Karpas-422 (cell line): ENCODE measurements around the gene ATP9A. TPM values are rescaled to one million over a fixed set of nuclear protein-coding genes. Genes with fewer than 3 reads are reported as not detected.
"Not testable (repeated sequence)": the region's sequence is repeated elsewhere in the genome, so short reads cannot be mapped to it uniquely, and the experiment has no call there.

Source experiments
- DNase-seq: peaks from one replicate; pipeline ENCODE4 v3.0.0-alpha.2; 2015
- H2AFZ ChIP-seq: fragments of 200-600 bp; sonication (generic); 2 replicates; pipeline ENCODE4 v1.6.1; 2014; ENCODE audit warnings: antibody characterized with exemption, low read length, mixed read lengths
- H3K27ac ChIP-seq: fragments of 200-600 bp; sonication (generic); 2 replicates; pipeline ENCODE4 v1.5.1; 2014; ENCODE audit warnings: mild to moderate bottlenecking, low read length, moderate library complexity
- H3K27me3 ChIP-seq: fragments of 200-600 bp; sonication (generic); 2 replicates; pipeline ENCODE4 v1.6.1; 2014; ENCODE audit warnings: low read length, mixed read lengths
- H3K36me3 ChIP-seq: fragments of 200-600 bp; sonication (generic); 2 replicates; pipeline ENCODE4 v1.6.1; 2014; ENCODE audit warnings: low read length, mixed read lengths; ENCODE audit not compliant: insufficient read depth
- H3K4me1 ChIP-seq: fragments of 200-600 bp; sonication (generic); 2 replicates; pipeline ENCODE4 v1.6.1; 2014; ENCODE audit warnings: mild to moderate bottlenecking, low read length, mixed read lengths
- H3K4me2 ChIP-seq: fragments of 200-600 bp; sonication (generic); 2 replicates; pipeline ENCODE4 v1.6.1; 2014; ENCODE audit warnings: low read length, low read depth, mild to moderate bottlenecking; ENCODE audit not compliant: poor library complexity, severe bottlenecking
- H3K4me3 ChIP-seq: fragments of 200-600 bp; sonication (generic); 2 replicates; pipeline ENCODE4 v1.5.1; 2014; ENCODE audit warnings: mild to moderate bottlenecking, antibody characterized with exemption, low read length, mixed read lengths
- H3K79me2 ChIP-seq: fragments of 200-600 bp; sonication (generic); 2 replicates; pipeline ENCODE4 v1.6.1; 2014; ENCODE audit warnings: mild to moderate bottlenecking, low read length, mixed read lengths
- H3K9ac ChIP-seq: fragments of 200-600 bp; sonication (generic); 2 replicates; pipeline ENCODE4 v1.6.0; 2014; ENCODE audit warnings: low read length
- H3K9me2 ChIP-seq: fragments of 200-600 bp; sonication (generic), shearing (Covaris generic); replicated peaks from 2 replicates; pipeline ENCODE4 v1.6.0; 2014; ENCODE audit warnings: mild to moderate bottlenecking, low read length, moderate library complexity; ENCODE audit not compliant: insufficient read depth
- H3K9me3 ChIP-seq: fragments of 300-700, 200-600 bp; sonication (generic); 2 replicates; pipeline ENCODE4 v1.6.1; 2014; ENCODE audit warnings: low read length, mixed read lengths
- H4K20me1 ChIP-seq: fragments of 200-600 bp; sonication (generic); 2 replicates; pipeline ENCODE4 v1.6.1; 2014; ENCODE audit warnings: mild to moderate bottlenecking, antibody characterized with exemption, low read length, low read depth; ENCODE audit not compliant: insufficient read depth
- total RNA-seq: library from RNA; depleted of rRNA; stranded (reverse); fragments of >200 nt; shearing (Covaris generic); gene quantifications from 2 replicates; pipeline ENCODE4 v1.2.3, GENCODE V29; 2014; ENCODE audit warnings: low replicate concordance

Gene ATP9A
- total RNA-seq, 1 experiment from 2014 or later, result 0.19 TPM

- no peaks in the 10 kb centered on the region for H3K79me2 ChIP-seq
- H3K27me3 ChIP-seq, result no peaks in the 10 kb centered on the region
- no peak for DNase-seq
- H3K9me2 ChIP-seq, result no peaks in the 10 kb centered on the region
- H3K4me3 ChIP-seq, result no peak overlapping the region
- no peaks in the 10 kb centered on the region for H3K4me1 ChIP-seq
- H3K9me3 ChIP-seq, result no peaks in the 10 kb centered on the region
- no peak overlapping the region for H3K9ac ChIP-seq
- no peaks in the 10 kb centered on the region for H3K36me3 ChIP-seq
- no peaks in the 10 kb centered on the region for H4K20me1 ChIP-seq
- H3K4me2 ChIP-seq, result no peak overlapping the region
- H2AFZ ChIP-seq, result no peak overlapping the region
- H3K27ac ChIP-seq, result no peak overlapping the region
These were observed 16.1 kb upstream of the ATP9A start for GRCh38 chr20:51784299-51784698.

- not testable (repeated sequence) for H3K27me3 ChIP-seq, DNase-seq, H3K36me3 ChIP-seq, H3K9me3 ChIP-seq, H3K4me1 ChIP-seq, H2AFZ ChIP-seq, H3K9ac ChIP-seq, H3K9me2 ChIP-seq, H3K27ac ChIP-seq, H3K79me2 ChIP-seq, H4K20me1 ChIP-seq, H3K4me3 ChIP-seq, H3K4me2 ChIP-seq
These were observed 10.1 kb upstream of the ATP9A start for GRCh38 chr20:51778229-51778759.

GRCh38 chr20:51775241-51775640 lies 7.1 kb upstream of the ATP9A start:
- no peaks in the 10 kb centered on the region for H3K9me3 ChIP-seq
- H3K79me2 ChIP-seq, result no peaks in the 10 kb centered on the region
- H3K36me3 ChIP-seq, result no peaks in the 10 kb centered on the region
- H2AFZ ChIP-seq, result no peak overlapping the region
- no peak overlapping the region for H3K4me3 ChIP-seq
- H4K20me1 ChIP-seq, result no peaks in the 10 kb centered on the region
- no peak overlapping the region for H3K27ac ChIP-seq
- H3K9ac ChIP-seq, result no peak overlapping the region
- H3K4me2 ChIP-seq, result no peak overlapping the region
- H3K9me2 ChIP-seq, result no peaks in the 10 kb centered on the region
- DNase-seq, result no peak
- H3K4me1 ChIP-seq, result no peaks in the 10 kb centered on the region
- H3K27me3 ChIP-seq, result no peaks in the 10 kb centered on the region

- Histone ChIP-seq H3K79me2 (no peaks in the 10 kb centered on the region), H3K27ac (no peak overlapping the region), H3K9ac (no peak overlapping the region), H3K9me2 (no peaks in the 10 kb centered on the region), H3K27me3 (no peaks in the 10 kb centered on the region), H3K4me1 (no peaks in the 10 kb centered on the region), H4K20me1 (no peaks in the 10 kb centered on the region), H3K9me3 (no peaks in the 10 kb centered on the region), H3K36me3 (no peaks in the 10 kb centered on the region), H3K4me3 (no peak overlapping the region), H2AFZ (no peak overlapping the region), H3K4me2 (no peak overlapping the region)
- no peak for DNase-seq
These were observed 4.0 kb upstream of the ATP9A start for GRCh38 chr20:51772236-51772635.

- no peaks in the 10 kb centered on the region for H3K36me3 ChIP-seq
- H3K27ac ChIP-seq, result no peak overlapping the region
- H2AFZ ChIP-seq, result no peak overlapping the region
- H3K9me2 ChIP-seq, result no peaks in the 10 kb centered on the region
- H4K20me1 ChIP-seq, result no peaks in the 10 kb centered on the region
- DNase-seq, result no peak
- H3K79me2 ChIP-seq, result no peaks in the 10 kb centered on the region
- no peaks in the 10 kb centered on the region for H3K27me3 ChIP-seq
- no peak overlapping the region for H3K9ac ChIP-seq
- H3K9me3 ChIP-seq, result no peaks in the 10 kb centered on the region
- no peak overlapping the region for H3K4me3 ChIP-seq
- H3K4me2 ChIP-seq, result no peak overlapping the region
- no peaks in the 10 kb centered on the region for H3K4me1 ChIP-seq
These were observed 1.9 kb upstream of the ATP9A start for GRCh38 chr20:51769976-51770615.

- no peaks in the 10 kb centered on the region for H3K27me3 ChIP-seq
- H3K36me3 ChIP-seq, result no peaks in the 10 kb centered on the region
- H3K79me2 ChIP-seq, result no peaks in the 10 kb centered on the region
- H2AFZ ChIP-seq, result no peak overlapping the region
- no peak for DNase-seq
- no peaks in the 10 kb centered on the region for H3K9me2 ChIP-seq
- H3K4me1 ChIP-seq, result no peaks in the 10 kb centered on the region
- H3K4me3 ChIP-seq, result no peak overlapping the region
- H3K27ac ChIP-seq, result no peak overlapping the region
- no peaks in the 10 kb centered on the region for H4K20me1 ChIP-seq
- H3K9me3 ChIP-seq, result no peaks in the 10 kb centered on the region
- no peak overlapping the region for H3K4me2 ChIP-seq
- no peak overlapping the region for H3K9ac ChIP-seq
These were observed 748 bp upstream of the ATP9A start for GRCh38 chr20:51768759-51769517.

- no peak for DNase-seq
- no peaks in the 10 kb centered on the region for H3K36me3 ChIP-seq
- H4K20me1 ChIP-seq, result no peaks in the 10 kb centered on the region
- H3K9me3 ChIP-seq, result no peaks in the 10 kb centered on the region
- no peaks in the 10 kb centered on the region for H3K79me2 ChIP-seq
- no peak overlapping the region for H3K4me3 ChIP-seq
- no peak overlapping the region for H3K4me2 ChIP-seq
- no peaks in the 10 kb centered on the region for H3K9me2 ChIP-seq
- no peak overlapping the region for H3K9ac ChIP-seq
- no peaks in the 10 kb centered on the region for H3K4me1 ChIP-seq
- H2AFZ ChIP-seq, result no peak overlapping the region
- H3K27ac ChIP-seq, result no peak overlapping the region
- no peaks in the 10 kb centered on the region for H3K27me3 ChIP-seq
These were observed 960 bp downstream of the ATP9A start for GRCh38 chr20:51766994-51767866.

GRCh38 chr20:51765381-51765780 lies 2.8 kb downstream of the ATP9A start:
- H4K20me1 ChIP-seq, H2AFZ ChIP-seq, H3K27ac ChIP-seq, H3K36me3 ChIP-seq, H3K27me3 ChIP-seq, H3K9ac ChIP-seq, H3K79me2 ChIP-seq, H3K9me2 ChIP-seq, H3K4me2 ChIP-seq, H3K9me3 ChIP-seq, H3K4me3 ChIP-seq, DNase-seq, H3K4me1 ChIP-seq: not testable (repeated sequence)
